Prostate gland (tissue), 2 donors: ENCODE measurements around the gene SH3RF2. TPM values are rescaled to one million over a fixed set of nuclear protein-coding genes. Genes with fewer than 3 reads are reported as not detected.
"Not testable (repeated sequence)": the region's sequence is repeated elsewhere in the genome, so short reads cannot be mapped to it uniquely, and the experiment has no call there.

Experiments
- DNase-seq: peaks from one replicate; pipeline ENCODE4 v3.0.0-alpha.2; 2019; ENCODE audit warnings: low spot score
- H3K27ac ChIP-seq, 2 donors: fragments of 200-600 bp; sonication (generic); 2 replicates each; pipeline ENCODE4 v1.5.1; 2017 to 2019
- H3K27me3 ChIP-seq: fragments of 200-600 bp; sonication (generic); replicated peaks from 2 replicates; pipeline ENCODE4 v1.5.1; 2019; ENCODE audit not compliant: insufficient read depth
- H3K36me3 ChIP-seq, 2 donors: fragments of 200-600 bp; sonication (generic); 1 replicate in 1 of 2; 2 replicates in 1 of 2; pipeline versions ENCODE4 v1.5.1 to v1.8.1; 2017 to 2019
- H3K4me1 ChIP-seq: fragments of 200-600 bp; sonication (generic); replicated peaks from 2 replicates; pipeline ENCODE4 v1.5.1; 2019
- H3K4me3 ChIP-seq, 2 donors: fragments of 200-600 bp; sonication (generic); 2 replicates each; pipeline ENCODE4 v1.5.1; 2017 to 2019
- H3K9me3 ChIP-seq: fragments of 200-600 bp; sonication (generic); 2 replicates; pipeline ENCODE4 v1.5.1; 2017
- CTCF ChIP-seq, 4 experiments: fragments of 200-600 bp in 2 of 4; fragments of 450-650 bp in 2 of 4; sonication (generic) in 2 of 4; IDR thresholded peaks; 1 replicate in 3 of 4; 2 replicates in 1 of 4; pipeline ENCODE4 v1.5.1; 2016 to 2019; ENCODE audit warnings: antibody characterized with exemption in 4 of 4, mild to moderate bottlenecking in 2 of 4, moderate library complexity in 2 of 4
- POLR2A ChIP-seq: fragments of 450-650 bp; IDR thresholded peaks from one replicate; pipeline ENCODE4 v1.6.1; 2016; ENCODE audit warnings: antibody characterized with exemption, mild to moderate bottlenecking
- POLR2AphosphoS5 ChIP-seq: sonication (generic); formaldehyde crosslinking; IDR thresholded peaks from one replicate; pipeline ENCODE4 v1.6.1; 2017; ENCODE audit warnings: antibody characterized with exemption
- WGBS: methylation state at CpG from one replicate; pipeline ENCODE4 v1.1.5; 2018; 5-methylcytosine and 5-hydroxymethylcytosine counted together
- intact Hi-C: fragments of 100-400 bp; cut with DNase I; formaldehyde crosslinking; loops from one replicate; pipeline ENCODE4 v1.14.2; 2022
- total RNA-seq, 2 donors: library from RNA; depleted of rRNA; stranded (reverse); fragments of >200 nt; gene quantifications; one replicate each; pipeline ENCODE4 v1.1.0, GENCODE V29; 2016

The SH3RF2 gene
- total RNA-seq, 2 donors from 2014 or later, result 18.2 to 43.9 TPM

- Histone ChIP-seq H3K27me3 (no peaks in the 10 kb centered on the region), H3K36me3 (no peaks in the 10 kb centered on the region), H3K27ac (no peak overlapping the region), H3K9me3 (no peaks in the 10 kb centered on the region), H3K4me1 (no peaks in the 10 kb centered on the region), H3K4me3 (no peak overlapping the region)
- WGBS, result 55% methylated on average over 3 of the region's 3 CpGs
- no peak for TF ChIP-seq POLR2A
- TF ChIP-seq CTCF (IDR thresholded peaks at IDR 0.05), result no peak
- no peak for TF ChIP-seq POLR2AphosphoS5
- intact Hi-C loops, result no loop called here
- no peak for DNase-seq
Observed at GRCh38 chr5:145951071-145951470, 14.7 kb downstream of the SH3RF2 start.

- Histone ChIP-seq H3K27me3 (no peaks in the 10 kb centered on the region), H3K27ac (no peak overlapping the region), H3K9me3 (no peaks in the 10 kb centered on the region), H3K4me3 (no peak overlapping the region), H3K4me1 (no peaks in the 10 kb centered on the region), H3K36me3 (no peaks in the 10 kb centered on the region)
- no peak for DNase-seq
- WGBS, result 68% methylated on average over 2 of the region's 2 CpGs
- intact Hi-C loops, result no loop called here
- TF ChIP-seq POLR2AphosphoS5, result no peak
Observed at GRCh38 chr5:145953202-145953601, 16.8 kb downstream of the SH3RF2 start.

GRCh38 chr5:145954140-145954539 is 17.8 kb downstream of the SH3RF2 start:
- H3K9me3 ChIP-seq, H3K27ac ChIP-seq, H3K27me3 ChIP-seq, H3K4me3 ChIP-seq, DNase-seq, H3K36me3 ChIP-seq, intact Hi-C loops, H3K4me1 ChIP-seq: not testable (repeated sequence)
- WGBS, result 83% methylated on average over 3 of the region's 3 CpGs

DNA sequence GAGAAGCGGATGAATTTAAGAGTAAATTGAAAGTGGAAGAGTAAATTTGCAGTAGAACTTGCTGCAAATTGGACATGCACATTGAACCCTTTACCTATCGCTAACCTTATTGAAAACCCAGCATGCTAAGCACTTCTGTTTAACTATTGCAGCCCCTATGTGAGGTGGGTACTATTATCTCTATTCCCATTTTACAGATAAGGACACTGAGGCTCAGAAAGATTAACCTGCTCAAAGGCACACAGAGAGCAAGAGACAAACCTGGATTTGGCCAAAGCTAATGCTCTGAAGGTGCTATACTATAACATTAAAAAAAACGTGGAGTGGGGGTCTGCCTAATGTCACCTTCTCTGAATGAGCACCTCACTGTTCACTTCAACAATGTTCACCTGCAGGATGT is 21.0 kb downstream of the SH3RF2 start:
- intact Hi-C loops, result no loop called here
- Histone ChIP-seq H3K9me3 (no peaks in the 10 kb centered on the region), H3K36me3 (no peaks in the 10 kb centered on the region), H3K4me3 (no peak overlapping the region), H3K27me3 (no peaks in the 10 kb centered on the region), H3K4me1 (no peaks in the 10 kb centered on the region), H3K27ac (no peak overlapping the region)
- no peak for DNase-seq
- WGBS, result 87% methylated on average over 3 of the region's 3 CpGs
- no peak for TF ChIP-seq CTCF (IDR thresholded peaks at IDR 0.05)
- TF ChIP-seq POLR2AphosphoS5, result no peak

GRCh38 chr5:145958436-145958835 is 22.1 kb downstream of the SH3RF2 start:
- intact Hi-C loops, result no loop called here
- TF ChIP-seq CTCF (IDR thresholded peaks at IDR 0.05) (no peak), POLR2AphosphoS5 (no peak), POLR2A (no peak)
- WGBS, result 67% methylated on average over 6 of the region's 6 CpGs

DNA sequence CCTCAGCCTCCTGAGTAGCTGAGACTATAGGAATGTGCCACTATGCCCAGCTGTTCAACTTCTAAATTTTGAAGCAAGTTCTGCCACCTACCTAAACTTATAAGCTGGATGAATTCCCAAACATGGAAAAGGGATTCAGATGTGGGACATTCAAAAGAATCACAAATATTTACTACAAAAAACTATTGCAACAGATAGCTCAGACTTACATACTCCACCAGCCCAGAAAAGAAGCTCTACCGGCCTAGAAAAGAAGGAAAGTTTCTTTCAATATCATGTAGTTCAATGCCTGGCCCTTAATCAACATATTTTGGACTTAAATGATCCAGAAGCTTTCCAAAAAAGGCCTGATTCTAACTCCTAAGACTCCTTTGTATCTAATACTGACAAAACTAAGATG is 23.8 kb downstream of the SH3RF2 start:
- Histone ChIP-seq H3K4me1 (no peaks in the 10 kb centered on the region), H3K9me3 (no peaks in the 10 kb centered on the region), H3K27ac (no peak overlapping the region), H3K36me3 (no peaks in the 10 kb centered on the region), H3K27me3 (no peaks in the 10 kb centered on the region), H3K4me3 (no peak overlapping the region)
- TF ChIP-seq CTCF (IDR thresholded peaks at IDR 0.05), result no peak
- no peak for TF ChIP-seq POLR2AphosphoS5
- TF ChIP-seq POLR2A, result no peak
- intact Hi-C loops, result no loop called here
- no peak for DNase-seq
- 48% methylated on average over 1 of the region's 1 CpG for WGBS

More at GRCh38 chr5:145958436-145958835, 22.1 kb downstream of the SH3RF2 start:
- no peak for DNase-seq
- no peak overlapping the region for H3K27ac ChIP-seq
- H3K9me3 ChIP-seq, result no peaks in the 10 kb centered on the region
- H3K36me3 ChIP-seq, result no peaks in the 10 kb centered on the region
- no peaks in the 10 kb centered on the region for H3K4me1 ChIP-seq
- no peak overlapping the region for H3K4me3 ChIP-seq
- no peaks in the 10 kb centered on the region for H3K27me3 ChIP-seq
